GM21423 (cell line): Measurements from ENCODE around the gene STIM2.
"Not testable (repeated sequence)": the region's sequence is repeated elsewhere in the genome, so short reads cannot be mapped to it uniquely, and the experiment has no call there.

Experiments used
- ATAC-seq: cut with Tn5 transposase; IDR thresholded peaks from one replicate; pipeline ENCODE4 v1.9.1; 2021; ENCODE audit warnings: mild to moderate bottlenecking, moderate library complexity; ENCODE audit not compliant: unreplicated experiment

STIM2 gene

GRCh38 chr4:27022963-27023362, 162.3 kb downstream of the STIM2 start:
- no peak for ATAC-seq

- ATAC-seq = no peak
Measured at GRCh38 chr4:27023366-27023765, 162.7 kb downstream of the STIM2 start.

DNA sequence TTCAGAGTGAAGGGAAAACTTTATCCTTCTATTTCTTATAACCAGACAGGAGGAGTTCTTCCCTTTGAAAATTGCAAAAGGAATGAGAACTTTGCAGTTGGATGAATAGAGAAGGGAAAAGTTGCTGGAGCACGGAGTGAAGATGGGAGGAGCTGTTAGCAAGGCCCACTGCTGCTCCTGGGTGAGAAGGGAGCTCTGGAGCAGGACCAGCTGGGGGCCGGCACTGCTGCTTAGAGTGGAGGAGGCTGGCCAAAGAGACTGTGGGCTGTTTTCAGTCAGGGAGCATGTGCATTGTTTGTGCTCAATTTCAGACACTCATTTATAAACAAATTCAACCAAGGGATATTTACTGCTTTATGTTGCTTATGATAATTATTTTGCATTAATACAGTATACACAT, 164.2 kb downstream of the STIM2 start:
- no peak for ATAC-seq

DNA sequence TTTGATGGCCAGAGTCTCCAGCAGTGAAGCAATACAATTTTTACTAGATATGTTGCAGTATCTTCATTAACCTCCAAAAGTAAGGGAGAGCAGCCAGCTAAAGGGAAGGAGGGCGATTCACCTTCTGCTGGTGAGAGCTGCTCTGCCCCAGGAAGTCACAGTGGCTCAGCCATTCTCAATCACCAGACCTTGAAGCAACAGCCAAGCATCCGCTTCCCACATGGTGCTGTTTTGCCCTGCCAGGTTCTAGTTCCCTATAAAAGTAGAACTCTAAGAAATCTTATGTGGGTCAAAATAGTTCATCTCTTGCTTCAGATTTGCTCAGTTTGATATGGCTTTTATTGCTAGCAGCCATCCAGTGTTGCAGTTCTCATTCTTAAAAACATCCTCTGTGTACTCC, 166.8 kb downstream of the STIM2 start:
- no peak for ATAC-seq

DNA sequence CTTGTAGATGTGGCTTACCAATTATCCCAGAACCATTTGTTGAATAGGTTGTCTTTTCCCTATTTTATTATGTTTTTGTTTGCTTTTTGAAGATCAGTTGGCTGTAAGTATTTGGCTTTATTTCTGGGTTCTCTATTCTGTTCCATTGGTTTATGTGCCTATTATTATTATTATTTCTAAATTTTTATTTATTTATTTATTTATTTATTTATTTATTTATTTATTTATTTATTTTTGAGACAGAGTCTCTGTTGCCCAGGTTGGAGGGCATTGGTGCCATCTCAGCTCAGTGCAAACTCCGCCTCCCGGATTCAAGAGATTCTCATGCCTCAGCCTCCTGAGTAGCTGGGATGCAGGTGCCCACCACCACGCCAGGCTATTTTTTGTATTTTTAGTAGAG, 174.5 kb downstream of the STIM2 start:
- ATAC-seq = not testable (repeated sequence)

DNA sequence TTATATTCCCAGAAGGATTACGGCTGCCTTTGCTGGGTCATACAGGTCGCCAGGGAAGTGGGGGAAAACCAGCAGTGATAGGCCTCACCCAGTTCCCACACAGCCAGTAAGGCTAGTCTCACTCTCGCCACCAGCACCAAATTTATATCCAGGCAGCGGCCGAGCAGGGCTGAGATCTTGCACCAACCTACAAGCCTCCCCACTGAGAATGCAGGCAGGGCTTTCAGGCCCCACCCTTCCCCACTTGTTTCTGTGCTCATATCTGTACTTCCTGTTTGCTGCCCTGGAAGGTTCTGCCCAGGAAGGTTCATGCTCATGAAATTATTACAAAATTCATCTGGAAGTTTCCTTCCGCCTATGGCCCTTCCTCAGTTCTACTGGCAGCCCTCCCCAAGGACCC, 179.7 kb downstream of the STIM2 start:
- ATAC-seq = no peak

DNA sequence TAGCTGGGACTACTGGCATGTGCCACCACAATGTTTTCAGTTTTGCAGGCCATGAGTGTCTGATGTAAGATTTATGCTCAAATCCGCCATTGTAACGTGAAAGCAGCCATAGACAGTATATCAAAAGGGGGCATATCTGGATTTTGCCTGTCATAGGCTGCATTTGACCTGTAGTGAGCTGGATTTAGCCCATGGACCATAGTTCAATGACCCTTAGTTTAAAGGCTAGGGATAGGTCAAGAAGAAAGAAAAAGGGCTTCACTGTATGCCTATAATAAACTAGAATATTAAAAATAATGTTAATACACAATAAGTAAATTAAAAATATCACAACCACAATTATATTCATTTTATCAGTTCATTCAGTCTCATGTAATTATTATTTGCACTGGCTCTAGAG, 181.8 kb downstream of the STIM2 start:
- no peak for ATAC-seq

DNA sequence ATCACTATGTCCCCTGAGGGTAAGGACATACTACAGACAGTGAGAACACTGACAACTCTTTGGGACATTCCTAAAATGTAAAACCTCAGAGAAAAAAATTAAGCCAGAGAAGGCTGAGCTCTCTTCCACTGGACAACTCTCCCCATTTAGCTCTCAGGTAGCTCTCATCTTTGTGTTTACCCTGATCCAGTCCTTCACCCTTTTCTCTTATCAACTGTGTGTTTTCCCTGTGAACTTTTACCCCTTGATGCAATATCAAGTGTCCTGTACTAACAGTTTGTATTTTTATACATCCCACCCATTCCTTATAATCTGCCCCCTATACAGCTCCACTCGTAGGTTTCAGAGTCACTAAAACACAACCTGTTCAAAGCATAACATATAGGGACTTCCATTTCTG, 182.6 kb downstream of the STIM2 start:
- no peak for ATAC-seq

DNA sequence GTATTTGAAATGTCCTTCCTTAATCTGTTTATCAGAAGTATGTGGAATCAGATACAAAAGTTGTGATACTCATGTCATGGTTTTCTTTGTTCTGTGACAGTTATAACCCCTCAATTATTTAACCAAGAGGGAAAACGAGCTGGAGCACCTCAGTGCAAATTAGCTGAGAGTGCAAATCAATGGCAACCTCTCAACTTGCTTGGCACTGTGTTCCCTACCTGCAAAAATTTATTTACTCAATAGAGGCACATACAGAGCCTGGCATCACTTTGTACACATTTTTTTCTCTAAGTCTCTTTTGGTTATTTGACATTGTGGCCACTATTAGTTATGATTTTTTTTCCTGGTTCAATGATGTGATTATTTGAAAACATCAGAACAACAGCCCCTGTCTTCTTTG, 186.2 kb downstream of the STIM2 start:
- ATAC-seq = no peak

GRCh38 chr4:27048429-27049238, 188.0 kb downstream of the STIM2 start:
- no peak for ATAC-seq

GRCh38 chr4:27049239-27049829, 188.7 kb downstream of the STIM2 start:
- ATAC-seq = no peak

DNA sequence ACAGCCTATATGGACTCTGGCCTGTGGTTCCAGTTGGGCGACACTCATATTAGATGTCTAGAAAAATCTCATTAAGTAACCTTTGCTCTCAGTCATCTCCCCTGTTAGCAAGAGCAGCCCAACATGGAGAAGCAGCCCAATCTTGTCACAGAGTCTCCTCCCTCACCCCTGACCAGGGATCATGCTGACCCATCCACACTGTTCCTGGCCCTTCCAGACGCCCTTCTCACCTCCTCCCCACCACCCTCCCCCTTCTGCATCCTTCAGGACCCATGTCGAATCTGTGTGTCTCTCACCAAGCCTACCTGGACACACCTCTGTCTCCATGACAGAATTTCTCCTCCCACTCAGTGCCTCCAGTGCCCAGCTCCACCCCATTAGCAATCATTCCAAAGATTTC, 190.1 kb downstream of the STIM2 start:
- ATAC-seq = no peak

- ATAC-seq = no peak
Measured at GRCh38 chr4:27055221-27055760, 194.7 kb downstream of the STIM2 start.

GRCh38 chr4:27056281-27056680, 195.6 kb downstream of the STIM2 start:
- ATAC-seq = no peak

DNA sequence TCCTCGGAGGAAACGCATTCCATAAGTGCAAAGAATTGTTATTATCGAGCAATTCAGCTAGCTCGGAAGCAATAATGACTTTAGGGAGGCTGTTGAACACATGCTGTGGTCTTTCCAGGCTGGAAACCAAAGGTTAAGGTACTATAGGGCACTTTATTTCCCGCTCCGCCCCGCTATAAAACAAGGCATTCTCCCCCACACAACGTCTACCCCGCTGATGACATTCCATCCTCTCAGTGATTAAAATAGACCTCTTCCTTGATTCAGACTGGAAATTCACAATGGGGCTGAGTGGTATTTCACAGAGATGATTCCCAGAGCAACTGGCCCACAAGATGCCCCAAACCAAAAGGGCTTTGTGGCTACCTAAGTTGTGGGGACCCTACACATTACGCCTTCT, 196.4 kb downstream of the STIM2 start:
- no peak for ATAC-seq

GRCh38 chr4:27057662-27058061, 197.0 kb downstream of the STIM2 start:
- no peak for ATAC-seq

DNA sequence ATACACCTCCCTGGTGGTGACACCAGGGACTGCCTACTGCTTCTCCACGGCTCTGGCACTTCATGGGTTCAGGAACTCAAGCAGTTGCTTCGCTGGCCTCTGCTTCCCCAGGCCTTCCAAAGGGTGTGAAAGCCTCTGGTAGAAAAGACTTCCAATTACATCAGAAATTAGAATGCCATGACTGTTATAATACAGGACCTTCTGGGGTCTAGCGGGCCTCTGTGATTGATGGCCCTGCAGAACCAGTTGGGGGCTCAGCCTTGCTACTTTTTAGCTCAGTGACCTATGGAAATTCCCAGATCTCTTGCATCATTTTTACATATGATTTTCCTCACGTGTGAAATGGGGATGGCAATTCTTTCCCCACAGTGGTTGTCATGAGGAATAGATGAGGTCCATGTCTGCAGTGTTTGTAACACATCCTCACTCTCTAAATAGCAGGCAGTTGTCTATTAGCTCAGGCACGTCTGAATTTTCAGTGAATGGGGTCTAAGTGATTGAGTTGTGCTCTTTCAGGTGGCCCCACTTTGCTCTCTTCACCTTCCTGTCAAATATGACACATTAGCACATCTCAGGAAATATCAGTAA, 198.3 kb downstream of the STIM2 start:
- ATAC-seq = no peak

DNA sequence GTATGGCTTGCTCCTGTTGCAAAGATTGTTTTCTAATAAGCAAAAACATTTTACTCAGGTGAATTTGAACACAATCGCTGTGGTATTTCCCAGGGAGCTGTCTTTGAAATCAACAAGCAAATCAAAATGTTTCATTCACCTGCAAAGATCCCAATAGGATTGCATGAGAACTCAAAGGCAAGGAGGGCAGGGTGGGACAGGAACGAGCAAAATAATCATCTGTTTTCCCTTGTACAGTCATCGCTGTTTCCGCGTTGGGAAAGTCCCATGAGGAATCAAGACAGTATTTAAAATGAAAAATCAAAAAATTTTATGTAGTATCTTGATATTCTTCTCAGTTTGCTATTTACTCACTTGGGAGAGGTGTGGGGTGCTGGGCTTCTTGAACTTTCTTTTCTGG, 198.8 kb downstream of the STIM2 start:
- ATAC-seq = no peak

DNA sequence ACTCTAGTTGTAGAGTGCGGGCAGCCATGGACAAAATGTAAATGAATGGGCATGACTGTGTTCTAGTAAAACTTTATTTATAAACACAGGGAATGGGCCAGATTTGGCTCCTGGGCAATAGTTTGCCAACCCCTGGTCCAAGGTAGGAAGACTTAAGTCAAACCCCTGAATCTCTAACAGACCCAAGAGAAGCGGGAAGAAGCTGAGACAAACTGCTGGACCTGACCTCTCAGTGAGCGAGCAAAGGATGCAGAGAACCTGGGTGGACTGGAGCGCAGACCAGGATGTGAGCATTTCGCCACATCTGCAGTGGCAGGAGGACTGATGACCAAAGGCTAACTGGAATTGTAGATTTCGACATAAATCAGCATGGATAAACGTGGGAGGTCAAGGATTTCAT, 201.6 kb downstream of the STIM2 start:
- no peak for ATAC-seq

- no peak for ATAC-seq
Measured at GRCh38 chr4:27066591-27066990, 205.9 kb downstream of the STIM2 start.

- ATAC-seq = no peak
Measured at GRCh38 chr4:27068151-27068867, 207.7 kb downstream of the STIM2 start.
